NB4 (cell line): Measurements from ENCODE around the gene NKG7.

Source experiments
- CTCF ChIP-seq: IDR thresholded peaks from one replicate; pipeline ENCODE4 v1.5.1; 2012; ENCODE audit warnings: low read depth, low read length
- MAX ChIP-seq: IDR thresholded peaks from 2 replicates; pipeline ENCODE4 v1.6.1; 2011; ENCODE audit warnings: low read depth, low read length
- MYC ChIP-seq: IDR thresholded peaks from 2 replicates; pipeline ENCODE4 v1.6.1; 2011; ENCODE audit warnings: low read depth, low read length
- POLR2A ChIP-seq: IDR thresholded peaks from 2 replicates; pipeline ENCODE4 v1.6.1; 2011; ENCODE audit warnings: mild to moderate bottlenecking; ENCODE audit not compliant: insufficient read length; ENCODE audit errors: extremely low read depth

GRCh38 chr19:51368366-51369282 lies 3.8 kb downstream of the NKG7 start, which contains the start of gene CLDND2:
- no peak for TF ChIP-seq CTCF
- peak; percentile 21; the same call in 1 of the 2 replicates for TF ChIP-seq MAX
- TF ChIP-seq POLR2A, result no peak
- TF ChIP-seq MYC, result peak; percentile 23
